Naive thymus-derived CD8-positive, alpha-beta T cell (primary cell): ENCODE data around the gene PDCD6IP. TPM values are rescaled to one million over a fixed set of nuclear protein-coding genes. Genes with fewer than 3 reads are reported as not detected.

Source experiments
- ATAC-seq, 2 donors: fragments of 150-1000 bp; cut with Tn5 transposase in 1 of 2; sonication (Bioruptor Pico), chemical (Tn5 transposase) in 1 of 2; 1 replicate in 1 of 2; 2 replicates in 1 of 2; pipeline ENCODE4 v1.10.0; 2021; ENCODE audit warnings: mild to moderate bottlenecking in 2 of 2, moderate library complexity in 2 of 2
- POLR2A ChIA-PET: fragments of 350-600 bp; sonication (Branson Sonifier 250); formaldehyde crosslinking; loops from one replicate; lab custom pipeline; 2021; ENCODE audit warnings: antibody characterized with exemption; lab: Charles Lee
- DNase-seq, 10 donors: peaks; one replicate each; pipeline versions ENCODE4 v3.0.0 to v3.0.0-alpha.2; 2020 to 2022
- H3K27ac Mint-ChIP-seq, 10 donors: one replicate each; pipeline ENCODE4 v1.8.0; 2020 to 2022; ENCODE audit warnings: mild to moderate bottlenecking in 10 of 10, mixed read lengths in 10 of 10, moderate library complexity in 4 of 10, inconsistent platforms in 1 of 10
- H3K27me3 Mint-ChIP-seq, 5 donors: one replicate each; pipeline ENCODE4 v1.8.0; 2021 to 2022; ENCODE audit warnings: mixed read lengths in 5 of 5
- H3K36me3 Mint-ChIP-seq, 3 donors: one replicate each; pipeline ENCODE4 v1.8.0; 2020 to 2022; ENCODE audit warnings: mixed read lengths in 3 of 3, mild to moderate bottlenecking in 2 of 3, inconsistent platforms in 1 of 3
- H3K4me1 Mint-ChIP-seq, 4 donors: one replicate each; pipeline ENCODE4 v1.8.0; 2021 to 2022; ENCODE audit warnings: mixed read lengths in 4 of 4
- H3K4me3 Mint-ChIP-seq, 10 donors: one replicate each; pipeline ENCODE4 v1.8.0; 2020 to 2022; ENCODE audit warnings: mild to moderate bottlenecking in 10 of 10, mixed read lengths in 10 of 10, moderate library complexity in 6 of 10, inconsistent platforms in 1 of 10
- H3K9me3 Mint-ChIP-seq, 9 donors: one replicate each; pipeline ENCODE4 v1.8.0; 2020 to 2022; ENCODE audit warnings: mixed read lengths in 9 of 9, mild to moderate bottlenecking in 3 of 9, inconsistent platforms in 1 of 9, moderate library complexity in 1 of 9
- polyA plus RNA-seq, 3 donors: library from polyadenylated mRNA; unstranded; fragments of 300-500 nt; fragmentation: Illumina TruSeq; gene quantifications; one replicate each; pipeline ENCODE4 v1.2.3, GENCODE V29; 2021
- total RNA-seq, 8 experiments: library from RNA in 2 of 8; stranded (reverse) in 2 of 8; gene quantifications; one replicate each; pipeline ENCODE4 v1.2.3 and lab custom pipeline; 2021 to 2026

The PDCD6IP gene
- total and polyA plus RNA-seq, 5 experiments from 2014 or later, result 56.9 to 216 (median 61.7) TPM

- no peak for DNase-seq
- Mint-ChIP-seq H3K4me1 (peaks cover 6 to 7% (median 7%) of the 10 kb centered on the region in 4 donors), H3K36me3 (peaks cover 3 to 77% (median 20%) of the 10 kb centered on the region in 3 donors), H3K4me3 (no peak overlapping the region), H3K27me3 (no peaks in the 10 kb centered on the region), H3K9me3 (no peaks in the 10 kb centered on the region), H3K27ac (no peak overlapping the region)
- POLR2A ChIA-PET, result no interaction called here
- no peak for ATAC-seq
Measured at GRCh38 chr3:33860373-33861050, 62.1 kb downstream of the PDCD6IP start.

GRCh38 chr3:33865133-33865532 is 66.7 kb downstream of the PDCD6IP start:
- ATAC-seq (no peak), DNase-seq (no peak)
- Mint-ChIP-seq H3K27ac (no peak overlapping the region), H3K4me3 (no peak overlapping the region), H3K9me3 (no peaks in the 10 kb centered on the region), H3K36me3 (peaks cover 0 to 62% (median 8%) of the 10 kb centered on the region in 3 donors), H3K27me3 (no peaks in the 10 kb centered on the region), H3K4me1 (peaks cover 0 to 2% (median 0%) of the 10 kb centered on the region in 4 donors)
- POLR2A ChIA-PET, result no interaction called here

GRCh38 chr3:33868309-33868708 is 69.9 kb downstream of the PDCD6IP start:
- POLR2A ChIA-PET, result no interaction called here
- Mint-ChIP-seq H3K27me3 (no peaks in the 10 kb centered on the region), H3K36me3 (peaks cover 0 to 50% (median 7%) of the 10 kb centered on the region in 3 donors), H3K4me1 (peaks cover 0 to 3% (median 1%) of the 10 kb centered on the region in 4 donors), H3K27ac (peak overlapping the region; percentile 10 to 80 (median 60)), H3K9me3 (no peaks in the 10 kb centered on the region), H3K4me3 (no peak overlapping the region)
- ATAC-seq (no peak), DNase-seq (no peak)

GRCh38 chr3:33869977-33870376 is 71.5 kb downstream of the PDCD6IP start:
- ATAC-seq (no peak), DNase-seq (no peak)
- Mint-ChIP-seq H3K27me3 (no peaks in the 10 kb centered on the region), H3K9me3 (no peaks in the 10 kb centered on the region), H3K36me3 (peaks cover 0 to 34% (median 8%) of the 10 kb centered on the region in 3 donors), H3K27ac (peak overlapping the region in 5 of 10 donors; percentile 31 to 80 (median 37)), H3K4me3 (no peak overlapping the region), H3K4me1 (peaks cover 0 to 5% (median 1%) of the 10 kb centered on the region in 4 donors)
- POLR2A ChIA-PET, result no interaction called here

GRCh38 chr3:33874815-33875214 is 76.4 kb downstream of the PDCD6IP start:
- no peak for DNase-seq
- Mint-ChIP-seq H3K27ac (peak overlapping the region in 1 of 10 donors; percentile 5), H3K4me3 (no peak overlapping the region), H3K9me3 (no peaks in the 10 kb centered on the region), H3K4me1 (peaks cover 0 to 3% (median 1%) of the 10 kb centered on the region in 4 donors), H3K27me3 (no peaks in the 10 kb centered on the region), H3K36me3 (peaks cover 0 to 10% (median 7%) of the 10 kb centered on the region in 3 donors)
- POLR2A ChIA-PET, result no interaction called here
- ATAC-seq, result no peak

GRCh38 chr3:33875680-33876079 is 77.2 kb downstream of the PDCD6IP start:
- no peak for DNase-seq
- peak overlapping the region in 1 of 10 donors; percentile 18 for H3K27ac Mint-ChIP-seq
- H3K4me3 Mint-ChIP-seq, result no peak overlapping the region

GRCh38 chr3:33877187-33877586 is 78.8 kb downstream of the PDCD6IP start:
- no peaks in the 10 kb centered on the region for H3K27me3 Mint-ChIP-seq
- H3K27ac Mint-ChIP-seq, result peak overlapping the region in 2 of 10 donors; percentile 0 to 12
- no peaks in the 10 kb centered on the region for H3K9me3 Mint-ChIP-seq
- peaks cover 0 to 5% (median 1%) of the 10 kb centered on the region in 4 donors for H3K4me1 Mint-ChIP-seq
- H3K4me3 Mint-ChIP-seq, result no peak overlapping the region
- no peak for DNase-seq
- POLR2A ChIA-PET, result no interaction called here
- ATAC-seq, result no peak
- peaks cover 0 to 7% (median 2%) of the 10 kb centered on the region in 3 donors for H3K36me3 Mint-ChIP-seq

More at GRCh38 chr3:33875680-33876079, 77.2 kb downstream of the PDCD6IP start:
- POLR2A ChIA-PET, result no interaction called here
- Mint-ChIP-seq H3K27me3 (no peaks in the 10 kb centered on the region), H3K36me3 (peaks cover 0 to 7% (median 3%) of the 10 kb centered on the region in 3 donors), H3K4me1 (peaks cover 0 to 3% (median 1%) of the 10 kb centered on the region in 4 donors), H3K9me3 (no peaks in the 10 kb centered on the region)
- no peak for ATAC-seq

GRCh38 chr3:33879540-33879939 is 81.1 kb downstream of the PDCD6IP start:
- Mint-ChIP-seq H3K9me3 (no peaks in the 10 kb centered on the region), H3K27me3 (peaks cover 0 to 4% (median 1%) of the 10 kb centered on the region in 5 donors), H3K27ac (peak overlapping the region in 1 of 10 donors; percentile 63), H3K4me3 (no peak overlapping the region), H3K36me3 (peaks cover 0 to 2% (median 0%) of the 10 kb centered on the region in 3 donors), H3K4me1 (peaks cover 3 to 6% (median 4%) of the 10 kb centered on the region in 4 donors)
- POLR2A ChIA-PET, result no interaction called here
- DNase-seq (no peak), ATAC-seq (no peak)

GRCh38 chr3:33881156-33882064 is 83.0 kb downstream of the PDCD6IP start:
- ATAC-seq (no peak), DNase-seq (no peak)
- peaks cover 3 to 6% (median 5%) of the 10 kb centered on the region in 4 donors for H3K4me1 Mint-ChIP-seq
- no peak overlapping the region for H3K4me3 Mint-ChIP-seq
- no peaks in the 10 kb centered on the region for H3K9me3 Mint-ChIP-seq
- H3K27ac Mint-ChIP-seq, result peak overlapping the region in 3 of 10 donors; percentile 70 to 85 (median 78)
- peaks cover 0 to 8% (median 6%) of the 10 kb centered on the region in 5 donors for H3K27me3 Mint-ChIP-seq
- POLR2A ChIA-PET, result no interaction called here
- H3K36me3 Mint-ChIP-seq, result peaks cover 0 to 2% (median 0%) of the 10 kb centered on the region in 3 donors

GRCh38 chr3:33882296-33882695 is 83.9 kb downstream of the PDCD6IP start:
- Mint-ChIP-seq H3K27me3 (peaks cover 0 to 8% (median 6%) of the 10 kb centered on the region in 5 donors), H3K4me1 (peaks cover 3 to 6% (median 5%) of the 10 kb centered on the region in 4 donors), H3K9me3 (no peaks in the 10 kb centered on the region), H3K27ac (peak overlapping the region in 2 of 10 donors; percentile 43 to 85), H3K36me3 (peaks cover 0 to 2% (median 0%) of the 10 kb centered on the region in 3 donors), H3K4me3 (no peak overlapping the region)
- ATAC-seq, result no peak
- no peak for DNase-seq
- POLR2A ChIA-PET, result no interaction called here

- Mint-ChIP-seq H3K27me3 (peaks cover 0 to 8% (median 6%) of the 10 kb centered on the region in 5 donors), H3K4me1 (peaks cover 3 to 6% (median 5%) of the 10 kb centered on the region in 4 donors), H3K27ac (peak overlapping the region in 1 of 10 donors; percentile 51), H3K36me3 (peaks cover 0 to 2% (median 0%) of the 10 kb centered on the region in 3 donors), H3K4me3 (peak overlapping the region in 5 of 10 donors; percentile 5 to 69 (median 44)), H3K9me3 (no peaks in the 10 kb centered on the region)
- POLR2A ChIA-PET, result no interaction called here
- ATAC-seq (peak in 1 of 2 donors; percentile 42), DNase-seq (peak in 6 of 10 donors; percentile 8 to 60 (median 39))
Measured at GRCh38 chr3:33883538-33883950, 85.1 kb downstream of the PDCD6IP start.

GRCh38 chr3:33883951-33884561 is 85.6 kb downstream of the PDCD6IP start:
- Mint-ChIP-seq H3K36me3 (peaks cover 0 to 2% (median 0%) of the 10 kb centered on the region in 3 donors), H3K27ac (peak overlapping the region in 2 of 10 donors; percentile 26 to 51), H3K27me3 (peaks cover 0 to 8% (median 6%) of the 10 kb centered on the region in 5 donors), H3K9me3 (no peaks in the 10 kb centered on the region), H3K4me3 (no peak overlapping the region), H3K4me1 (peaks cover 3 to 6% (median 5%) of the 10 kb centered on the region in 4 donors)
- POLR2A ChIA-PET, result no interaction called here
- no peak for ATAC-seq
- no peak for DNase-seq
